Activated naive CD8-positive, alpha-beta T cell treated with anti-CD3 and anti-CD28 coated beads, Interleukin-2, amount 10 ng/mL, durations not matched to agents 7 days and 5 days (primary cell): Measurements from ENCODE around the gene TRIM71. TPM values are rescaled to one million over a fixed set of nuclear protein-coding genes. Genes with fewer than 3 reads are reported as not detected.
"Not testable (repeated sequence)": the region's sequence is repeated elsewhere in the genome, so short reads cannot be mapped to it uniquely, and the experiment has no call there.

ENCODE experiments used
- ATAC-seq: fragments of 150-1000 bp; cut with Tn5 transposase; one replicate; pipeline ENCODE4 v1.10.0; 2021; ENCODE audit warnings: low read depth, moderate library complexity
- POLR2A ChIA-PET: fragments of 350-600 bp; sonication (Branson Sonifier 250); formaldehyde crosslinking; loops from one replicate; lab custom pipeline; 2021; ENCODE audit warnings: antibody characterized with exemption; lab: Charles Lee
- DNase-seq: peaks from one replicate; pipeline ENCODE4 v3.0.0; 2021
- H3K27ac Mint-ChIP-seq: one replicate; pipeline ENCODE4 v1.8.0; 2022; ENCODE audit warnings: mild to moderate bottlenecking, mixed read lengths
- H3K27me3 Mint-ChIP-seq: one replicate; pipeline ENCODE4 v1.8.0; 2022; ENCODE audit warnings: mild to moderate bottlenecking, moderate library complexity, mixed read lengths
- H3K36me3 Mint-ChIP-seq: one replicate; pipeline ENCODE4 v1.8.0; 2021; ENCODE audit warnings: mild to moderate bottlenecking, mixed read lengths
- H3K4me1 Mint-ChIP-seq: one replicate; pipeline ENCODE4 v1.8.0; 2021; ENCODE audit warnings: mixed read lengths
- H3K4me3 Mint-ChIP-seq: one replicate; pipeline ENCODE4 v1.8.0; 2022; ENCODE audit warnings: mild to moderate bottlenecking, moderate library complexity, mixed read lengths
- H3K9me3 Mint-ChIP-seq: one replicate; pipeline ENCODE4 v1.8.0; 2021; ENCODE audit warnings: mixed read lengths
- total RNA-seq, 2 experiments: library from RNA; stranded (reverse); gene quantifications; one replicate each; pipeline ENCODE4 v1.2.3, GENCODE V29; 2021

TRIM71 gene
- total RNA-seq, 2 experiments from 2014 or later = not detected

GRCh38 chr3:32823641-32824184 lies 5.9 kb downstream of the TRIM71 start:
- H3K4me1 Mint-ChIP-seq, DNase-seq, H3K9me3 Mint-ChIP-seq, H3K4me3 Mint-ChIP-seq, H3K36me3 Mint-ChIP-seq, H3K27ac Mint-ChIP-seq, POLR2A ChIA-PET, ATAC-seq: not testable (repeated sequence)
- H3K27me3 Mint-ChIP-seq = peaks cover 63% of the 10 kb centered on the region

GRCh38 chr3:32825601-32826375 lies 8.0 kb downstream of the TRIM71 start:
- ATAC-seq (no peak), DNase-seq (no peak)
- Mint-ChIP-seq H3K36me3 (no peaks in the 10 kb centered on the region), H3K9me3 (no peaks in the 10 kb centered on the region), H3K27ac (no peak overlapping the region), H3K4me1 (no peaks in the 10 kb centered on the region), H3K27me3 (peaks cover 56% of the 10 kb centered on the region), H3K4me3 (no peak overlapping the region)
- POLR2A ChIA-PET = no interaction called here

GRCh38 chr3:32831062-32831461 lies 13.3 kb downstream of the TRIM71 start:
- Mint-ChIP-seq H3K9me3 (no peaks in the 10 kb centered on the region), H3K36me3 (no peaks in the 10 kb centered on the region), H3K4me3 (no peak overlapping the region), H3K27me3 (peaks cover 47% of the 10 kb centered on the region), H3K27ac (no peak overlapping the region), H3K4me1 (no peaks in the 10 kb centered on the region)
- ATAC-seq = no peak
- no peak for DNase-seq
- POLR2A ChIA-PET = no interaction called here

GRCh38 chr3:32831791-32832190 lies 14.0 kb downstream of the TRIM71 start:
- H3K4me3 Mint-ChIP-seq = no peak overlapping the region
- no peak for ATAC-seq
- no peaks in the 10 kb centered on the region for H3K9me3 Mint-ChIP-seq
- POLR2A ChIA-PET = no interaction called here
- H3K27me3 Mint-ChIP-seq = peaks cover 49% of the 10 kb centered on the region
- no peaks in the 10 kb centered on the region for H3K4me1 Mint-ChIP-seq
- no peak overlapping the region for H3K27ac Mint-ChIP-seq
- no peak for DNase-seq
- H3K36me3 Mint-ChIP-seq = no peaks in the 10 kb centered on the region

GRCh38 chr3:32832193-32832592 lies 14.4 kb downstream of the TRIM71 start:
- Mint-ChIP-seq H3K4me1 (no peaks in the 10 kb centered on the region), H3K27ac (no peak overlapping the region), H3K36me3 (no peaks in the 10 kb centered on the region), H3K9me3 (no peaks in the 10 kb centered on the region), H3K4me3 (no peak overlapping the region), H3K27me3 (peaks cover 49% of the 10 kb centered on the region)
- DNase-seq (no peak), ATAC-seq (no peak)
- POLR2A ChIA-PET = no interaction called here

- POLR2A ChIA-PET = no interaction called here
- Mint-ChIP-seq H3K36me3 (no peaks in the 10 kb centered on the region), H3K4me3 (no peak overlapping the region), H3K9me3 (no peaks in the 10 kb centered on the region), H3K27me3 (peaks cover 41% of the 10 kb centered on the region), H3K4me1 (no peaks in the 10 kb centered on the region), H3K27ac (no peak overlapping the region)
- DNase-seq (no peak), ATAC-seq (no peak)
These were observed 17.2 kb downstream of the TRIM71 start for GRCh38 chr3:32835049-32835371.

GRCh38 chr3:32835961-32836360 lies 18.2 kb downstream of the TRIM71 start:
- H3K4me1 Mint-ChIP-seq = no peaks in the 10 kb centered on the region
- ATAC-seq = no peak
- no peak overlapping the region for H3K27ac Mint-ChIP-seq
- H3K9me3 Mint-ChIP-seq = no peaks in the 10 kb centered on the region
- POLR2A ChIA-PET = no interaction called here
- H3K36me3 Mint-ChIP-seq = no peaks in the 10 kb centered on the region
- H3K4me3 Mint-ChIP-seq = no peak overlapping the region
- no peak for DNase-seq
- H3K27me3 Mint-ChIP-seq = peaks cover 36% of the 10 kb centered on the region

- Mint-ChIP-seq H3K4me1 (no peaks in the 10 kb centered on the region), H3K9me3 (no peaks in the 10 kb centered on the region), H3K36me3 (no peaks in the 10 kb centered on the region), H3K27ac (no peak overlapping the region), H3K27me3 (peaks cover 33% of the 10 kb centered on the region), H3K4me3 (no peak overlapping the region)
- DNase-seq = no peak
- POLR2A ChIA-PET = no interaction called here
- ATAC-seq = no peak
These were observed 18.8 kb downstream of the TRIM71 start for GRCh38 chr3:32836601-32837000.

GRCh38 chr3:32837366-32837765 lies 19.6 kb downstream of the TRIM71 start:
- DNase-seq (no peak), ATAC-seq (no peak)
- H3K27ac Mint-ChIP-seq = no peak overlapping the region

GRCh38 chr3:32837789-32838188 lies 20.0 kb downstream of the TRIM71 start:
- no peaks in the 10 kb centered on the region for H3K36me3 Mint-ChIP-seq
- no peaks in the 10 kb centered on the region for H3K9me3 Mint-ChIP-seq
- peaks cover 11% of the 10 kb centered on the region for H3K4me1 Mint-ChIP-seq
- H3K4me3 Mint-ChIP-seq = no peak overlapping the region
- POLR2A ChIA-PET = no interaction called here
- ATAC-seq (no peak), DNase-seq (no peak)
- H3K27me3 Mint-ChIP-seq = peaks cover 33% of the 10 kb centered on the region
- H3K27ac Mint-ChIP-seq = no peak overlapping the region

More at GRCh38 chr3:32837366-32837765, 19.6 kb downstream of the TRIM71 start:
- no peaks in the 10 kb centered on the region for H3K36me3 Mint-ChIP-seq
- peaks cover 7% of the 10 kb centered on the region for H3K4me1 Mint-ChIP-seq
- H3K9me3 Mint-ChIP-seq = no peaks in the 10 kb centered on the region
- POLR2A ChIA-PET = no interaction called here
- H3K27me3 Mint-ChIP-seq = peaks cover 33% of the 10 kb centered on the region
- H3K4me3 Mint-ChIP-seq = no peak overlapping the region

- no peak overlapping the region for H3K4me3 Mint-ChIP-seq
- no peak for ATAC-seq
- H3K27me3 Mint-ChIP-seq = peaks cover 24% of the 10 kb centered on the region
- no peaks in the 10 kb centered on the region for H3K9me3 Mint-ChIP-seq
- POLR2A ChIA-PET = no interaction called here
- H3K36me3 Mint-ChIP-seq = no peaks in the 10 kb centered on the region
- H3K4me1 Mint-ChIP-seq = peaks cover 16% of the 10 kb centered on the region
- DNase-seq = no peak
- no peak overlapping the region for H3K27ac Mint-ChIP-seq
These were observed 21.9 kb downstream of the TRIM71 start for GRCh38 chr3:32839714-32840085.

GRCh38 chr3:32840086-32840841 lies 22.5 kb downstream of the TRIM71 start:
- Mint-ChIP-seq H3K9me3 (no peaks in the 10 kb centered on the region), H3K36me3 (no peaks in the 10 kb centered on the region), H3K4me1 (peaks cover 16% of the 10 kb centered on the region), H3K4me3 (no peak overlapping the region), H3K27ac (no peak overlapping the region), H3K27me3 (peaks cover 24% of the 10 kb centered on the region)
- POLR2A ChIA-PET = no interaction called here
- ATAC-seq = no peak
- DNase-seq = no peak

GRCh38 chr3:32841341-32841740 lies 23.5 kb downstream of the TRIM71 start:
- H3K9me3 Mint-ChIP-seq = no peaks in the 10 kb centered on the region
- H3K4me1 Mint-ChIP-seq = peaks cover 16% of the 10 kb centered on the region
- ATAC-seq = no peak
- POLR2A ChIA-PET = no interaction called here
- DNase-seq = no peak
- peaks cover 18% of the 10 kb centered on the region for H3K27me3 Mint-ChIP-seq
- H3K36me3 Mint-ChIP-seq = no peaks in the 10 kb centered on the region
- no peak overlapping the region for H3K27ac Mint-ChIP-seq
- no peak overlapping the region for H3K4me3 Mint-ChIP-seq
